LHCN-M2 (cell line): ENCODE results near the gene TKT. TPM values are rescaled to one million over a fixed set of nuclear protein-coding genes. Genes with fewer than 3 reads are reported as not detected.

Experiments used
- DNase-seq: peaks from one replicate; pipeline ENCODE4 v3.0.0-alpha.2; 2012; ENCODE audit warnings: low read depth
- total RNA-seq: library from RNA; depleted of rRNA; stranded (reverse); fragments of >200 nt; gene quantifications from 2 replicates; pipeline ENCODE4 v1.2.3, GENCODE V29; 2014

Gene TKT
- total RNA-seq, 1 experiment from 2014 or later: 235 TPM

DNA sequence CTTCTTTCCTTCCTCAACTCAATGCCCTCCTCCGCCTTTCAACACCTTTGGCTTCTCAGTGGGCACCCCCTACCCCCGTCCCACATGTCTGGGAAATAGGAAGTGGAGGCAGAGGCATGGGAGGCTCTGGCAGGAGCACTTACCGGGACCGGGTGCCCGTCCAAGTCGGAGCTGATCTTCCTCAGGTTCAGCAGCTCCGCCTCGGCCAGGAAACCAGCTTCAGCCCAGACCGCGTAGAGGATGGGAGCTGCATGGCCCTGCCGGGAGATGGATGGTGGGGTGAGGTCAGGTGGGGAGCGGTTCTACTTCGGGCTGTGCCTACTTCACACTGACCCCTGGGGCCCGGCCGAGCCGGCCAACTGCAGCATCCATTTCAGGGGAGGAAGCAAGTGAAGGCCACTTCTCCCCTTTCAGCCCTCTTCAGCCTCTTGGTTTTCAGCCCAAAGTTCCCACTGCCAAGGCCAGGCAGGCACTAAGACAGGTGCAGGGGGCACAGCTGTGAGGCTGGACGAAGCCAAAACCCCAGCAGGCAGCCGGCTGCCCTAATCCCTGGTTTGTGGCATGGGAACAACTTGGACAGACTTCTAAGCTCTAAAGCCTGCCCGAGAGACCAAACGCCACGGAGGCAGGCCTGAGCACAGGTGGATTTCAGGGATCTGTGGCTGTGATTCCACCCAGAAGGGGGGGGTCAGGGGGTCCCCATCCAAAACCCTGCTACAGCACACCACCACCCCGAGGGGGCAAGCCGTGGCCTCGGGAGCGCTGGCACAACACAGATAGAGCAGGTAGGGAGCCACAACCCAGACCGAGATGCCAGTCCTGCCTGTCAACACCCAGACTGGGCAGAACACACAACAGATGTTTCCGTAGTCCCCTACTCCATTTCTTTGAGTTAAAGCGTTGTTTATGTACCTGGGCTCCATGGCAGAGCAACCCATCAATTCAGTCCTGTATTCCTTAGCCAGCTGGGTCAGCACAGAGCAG is 14.5 kb downstream of the TKT start:
- DNase-seq: peak; percentile 49

DNA sequence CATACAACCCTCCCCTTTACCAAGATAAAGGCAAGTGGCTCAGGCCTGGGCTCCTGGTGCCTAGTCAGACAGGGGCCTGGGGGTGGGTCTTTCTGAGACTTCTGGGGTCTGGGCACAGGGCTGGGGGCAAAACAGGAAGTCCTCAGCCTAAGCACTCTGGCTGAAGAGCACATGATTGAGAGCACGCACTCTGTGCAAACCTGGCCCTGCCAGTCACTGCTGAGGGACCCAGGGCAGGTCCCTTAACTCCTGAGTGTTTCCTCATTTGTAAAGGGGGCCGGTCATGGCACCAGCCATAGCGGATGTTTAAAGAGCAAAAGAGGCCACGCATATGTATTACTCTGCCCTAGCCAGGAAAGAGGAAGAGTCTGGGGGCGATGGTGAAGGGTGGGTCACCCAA is 16.0 kb downstream of the TKT start:
- no peak for DNase-seq

DNA sequence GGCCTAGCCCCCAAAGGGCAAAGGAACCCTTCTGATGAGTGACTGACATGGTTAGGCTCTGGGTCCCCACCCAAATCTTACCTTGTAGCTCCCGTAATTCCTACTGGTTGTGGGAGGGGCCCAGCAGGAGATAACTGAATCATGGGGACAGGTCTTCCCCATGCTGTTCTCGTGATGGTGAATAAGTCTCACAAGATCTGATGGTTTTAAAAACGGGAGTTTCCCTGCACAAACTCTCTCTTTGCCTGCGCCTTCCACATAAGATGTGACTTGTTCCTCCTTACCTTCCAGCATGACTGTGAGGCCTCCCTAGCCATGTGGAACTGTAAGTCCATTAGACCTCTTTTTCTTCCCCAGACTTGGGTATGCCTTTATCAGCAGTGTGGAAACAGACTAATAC is 16.9 kb downstream of the TKT start:
- DNase-seq: no peak

DNA sequence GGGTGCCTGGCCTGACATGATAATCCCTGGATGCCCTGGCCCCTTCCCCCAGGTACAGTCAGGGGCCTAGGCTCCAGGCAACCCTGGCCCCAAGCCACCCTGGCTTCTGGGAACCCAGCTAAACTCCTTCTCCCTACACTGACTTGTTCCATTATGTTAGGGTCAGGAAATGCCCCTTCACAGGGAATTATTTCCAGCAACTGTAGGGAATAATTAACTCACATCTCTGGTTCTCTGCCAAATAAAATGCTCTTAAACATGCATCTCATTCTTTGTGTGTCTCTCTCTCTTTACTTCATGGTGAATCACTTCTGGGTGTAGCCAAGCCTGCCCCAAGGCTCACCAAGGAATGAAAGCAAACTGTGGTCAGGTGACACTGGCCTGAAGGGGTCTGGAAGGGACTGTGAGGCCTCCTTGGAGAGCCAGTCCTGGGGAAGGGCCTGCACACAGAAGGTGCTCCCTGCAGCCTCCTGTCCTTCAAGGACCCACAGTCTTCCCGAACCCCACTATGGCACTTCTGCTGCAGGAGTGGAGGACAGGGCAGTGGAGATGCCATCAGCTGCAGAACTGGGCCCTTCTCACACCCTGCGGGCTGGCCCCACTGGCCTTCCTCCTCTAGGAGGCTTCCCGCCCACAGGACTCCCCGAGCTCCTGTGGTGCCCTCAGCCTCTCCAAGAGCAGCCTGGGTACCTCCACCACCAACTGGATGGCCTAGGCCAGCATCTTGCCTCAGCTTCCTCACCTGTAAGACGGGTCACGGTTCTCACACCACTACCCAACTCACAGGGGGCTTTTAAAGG is 17.6 kb downstream of the TKT start:
- peak; percentile 91 for DNase-seq

DNA sequence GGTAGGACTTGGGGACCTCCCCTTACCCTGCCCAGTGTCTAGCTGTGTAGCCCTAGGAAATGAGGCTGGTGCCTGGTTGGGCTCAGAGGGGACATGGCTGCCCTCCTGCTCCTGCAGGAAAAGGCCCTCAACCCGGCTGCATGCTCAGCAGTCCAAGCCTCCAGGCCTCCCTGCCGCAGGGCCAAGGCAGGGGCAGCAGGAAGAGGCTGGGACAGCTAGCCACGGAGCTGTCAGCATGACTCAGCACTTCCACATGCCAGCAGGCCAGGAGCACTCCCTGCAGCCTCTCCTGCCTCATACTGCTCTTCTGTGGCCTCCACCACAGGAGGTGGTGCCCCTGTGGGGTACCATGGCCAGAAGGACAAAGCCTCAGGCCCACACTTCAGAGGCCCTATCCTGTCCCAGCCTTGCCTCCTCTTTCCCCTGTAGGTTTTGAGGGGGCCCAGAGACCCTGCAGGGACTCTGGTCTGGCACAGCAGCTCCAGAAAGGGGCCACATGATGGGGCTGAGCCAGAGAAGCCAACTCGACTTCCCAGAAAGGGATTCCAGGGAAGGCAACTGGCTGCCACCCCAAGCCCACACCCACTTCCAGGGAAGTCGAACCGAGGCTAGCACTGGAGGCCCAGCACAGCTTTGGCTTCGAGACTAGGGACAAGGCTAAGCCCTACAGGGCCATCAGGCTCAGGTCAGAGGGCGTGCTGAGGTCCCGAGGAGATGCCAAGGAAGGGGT is 19.5 kb downstream of the TKT start:
- peak; percentile 79 for DNase-seq

DNA sequence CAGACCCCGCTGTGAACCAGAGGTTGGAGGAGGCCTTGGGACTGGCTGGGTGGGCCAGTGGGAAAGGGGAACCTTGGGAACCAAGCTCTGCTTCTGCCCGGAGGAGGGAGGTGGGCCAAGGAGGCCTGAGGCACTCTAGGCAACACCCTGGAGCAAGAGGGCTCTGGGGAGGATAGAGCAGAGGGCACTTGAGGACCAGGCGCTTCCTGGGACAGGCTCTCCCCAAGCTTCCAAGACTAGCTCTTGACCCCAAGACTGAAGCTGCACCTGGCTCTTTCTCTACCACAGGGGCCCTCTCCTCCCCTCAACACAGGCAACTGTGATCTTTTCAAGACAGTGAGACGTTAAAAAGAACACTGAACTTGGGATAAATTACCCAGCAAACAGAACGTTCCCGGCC is 20.3 kb downstream of the TKT start:
- no peak for DNase-seq

DNA sequence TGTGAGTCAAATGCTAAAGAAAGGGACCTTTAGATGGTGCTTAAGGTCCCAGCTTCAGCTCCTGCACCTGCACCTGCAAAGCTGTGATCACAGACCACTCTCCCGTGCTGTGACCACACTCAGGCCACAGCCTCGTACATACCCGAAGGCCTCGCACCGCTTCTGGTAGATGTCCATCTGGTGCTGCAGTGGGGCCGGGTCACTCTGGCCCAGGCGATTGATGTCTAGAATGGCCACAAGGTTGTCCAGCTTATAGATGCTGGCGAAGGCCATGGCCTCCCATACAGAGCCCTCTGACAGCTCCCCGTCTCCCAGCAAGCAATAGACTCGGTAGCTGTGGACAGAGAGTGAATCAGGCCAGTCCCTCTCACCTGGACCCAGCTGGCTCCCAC is 21.0 kb downstream of the TKT start:
- no peak for DNase-seq

DNA sequence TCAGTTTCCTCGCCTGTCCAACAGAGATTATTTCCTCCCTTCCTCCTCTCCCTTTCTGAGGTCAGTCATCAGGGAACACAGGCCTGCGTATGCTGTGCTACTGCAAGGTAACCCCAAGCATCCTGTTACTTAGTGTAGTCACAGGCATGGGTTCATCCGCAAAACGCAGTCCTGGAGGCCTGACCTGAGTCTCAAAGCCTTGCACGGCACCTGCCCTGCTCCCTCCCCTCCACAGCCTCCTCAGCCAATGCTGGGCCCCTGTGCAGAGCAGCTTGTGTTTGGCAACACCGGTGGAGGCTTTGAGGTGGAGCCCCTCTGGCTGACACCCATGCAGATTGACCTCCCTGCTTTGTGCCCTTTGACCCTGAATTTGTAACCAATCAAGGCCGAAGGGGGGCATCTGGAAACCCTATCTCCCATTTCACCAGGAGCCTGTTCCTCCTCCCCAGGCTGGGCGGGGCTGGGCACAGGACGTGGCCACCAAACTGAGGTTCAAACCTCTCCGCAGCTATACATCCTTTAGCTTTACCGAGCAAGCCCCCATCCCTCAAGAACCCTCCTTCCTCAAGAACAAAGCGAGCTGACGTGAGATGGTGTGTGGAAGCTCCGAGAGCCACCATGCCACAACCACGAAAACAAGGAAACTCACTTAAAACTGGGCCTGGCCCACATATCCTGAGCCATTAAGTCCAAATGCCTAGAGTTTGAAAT is 21.5 kb downstream of the TKT start:
- no peak for DNase-seq

DNA sequence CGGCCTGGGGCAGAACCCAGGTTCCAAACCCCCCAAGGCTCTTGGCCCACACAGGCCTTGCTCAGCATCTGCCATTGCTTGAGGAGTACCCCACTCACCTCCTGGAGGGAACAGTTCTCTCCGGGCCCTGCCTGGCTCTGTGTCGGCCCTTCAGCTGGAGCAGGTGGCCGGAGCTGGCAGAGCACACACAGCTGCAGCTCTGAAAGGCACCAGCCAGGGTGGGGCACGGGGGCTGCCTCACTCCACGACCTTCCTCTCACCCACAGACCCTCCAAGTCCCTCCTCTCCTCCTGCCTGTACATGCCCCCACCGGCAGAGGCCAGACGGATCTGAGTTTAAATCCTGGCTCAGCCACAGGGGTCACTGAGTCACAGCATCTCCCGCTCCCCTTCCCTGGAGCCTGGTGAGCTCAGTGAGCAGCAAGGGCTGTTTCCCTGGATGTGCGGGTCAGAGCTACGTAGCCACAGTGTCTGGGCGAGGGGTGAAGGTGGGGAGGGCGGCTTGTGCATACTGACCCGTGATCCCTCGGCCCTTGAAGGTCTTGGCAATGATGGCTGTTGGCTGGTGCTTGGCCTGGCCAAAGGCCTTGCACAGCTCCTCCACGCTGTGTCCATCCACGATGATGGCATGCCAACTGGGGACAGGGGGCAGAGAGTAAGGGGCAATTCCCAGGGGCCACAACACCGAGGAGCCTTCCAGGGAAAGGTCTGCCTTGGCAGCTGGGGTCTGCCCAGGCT is 23.0 kb downstream of the TKT start:
- DNase-seq: no peak

DNA sequence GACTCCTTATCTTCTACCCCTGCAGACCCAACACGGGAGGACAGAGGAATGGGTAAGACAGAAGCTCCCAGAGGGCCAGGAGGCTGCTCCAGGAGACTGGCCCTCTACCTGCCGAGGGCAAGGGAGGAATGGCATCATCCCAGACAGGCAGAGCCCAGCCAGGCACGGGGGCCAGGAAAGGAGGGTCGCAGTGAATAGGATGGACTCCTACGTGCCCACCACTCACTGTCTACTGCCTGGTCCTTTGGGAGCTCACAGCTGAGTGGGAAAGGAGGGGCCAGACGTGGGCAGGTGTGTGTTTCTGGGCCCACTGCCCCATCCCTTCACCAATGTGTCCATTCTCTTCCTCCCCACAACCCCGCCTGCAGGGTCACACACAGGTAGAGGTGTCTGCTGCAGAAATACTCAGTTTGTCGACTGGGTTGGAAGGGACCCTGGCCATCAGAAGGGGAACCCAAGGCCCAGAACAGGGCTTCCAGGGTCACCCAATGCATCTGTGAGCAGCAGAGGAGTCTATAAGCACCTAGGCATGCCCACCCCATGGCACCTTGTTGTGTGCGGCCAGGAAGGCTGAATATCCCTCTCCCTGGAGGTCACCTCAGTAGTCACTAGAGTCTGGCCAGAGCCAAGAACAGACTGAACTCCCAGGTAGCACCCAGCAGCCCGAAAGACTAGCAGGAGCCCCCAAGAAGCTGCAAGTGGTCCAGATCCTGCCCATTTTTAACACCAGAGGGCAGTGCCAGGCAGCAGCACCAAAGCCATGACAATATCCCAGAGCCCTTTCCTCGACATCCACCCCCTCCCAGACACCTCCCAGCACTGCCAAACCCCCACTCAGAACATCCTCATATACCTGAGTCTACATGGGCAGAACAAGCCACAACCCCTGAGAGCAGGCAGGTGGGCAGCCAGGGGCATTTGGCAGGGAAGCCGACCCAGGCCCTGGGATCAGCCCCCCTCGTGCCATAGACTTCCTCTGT is 24.0 kb downstream of the TKT start:
- DNase-seq: no peak

DNA sequence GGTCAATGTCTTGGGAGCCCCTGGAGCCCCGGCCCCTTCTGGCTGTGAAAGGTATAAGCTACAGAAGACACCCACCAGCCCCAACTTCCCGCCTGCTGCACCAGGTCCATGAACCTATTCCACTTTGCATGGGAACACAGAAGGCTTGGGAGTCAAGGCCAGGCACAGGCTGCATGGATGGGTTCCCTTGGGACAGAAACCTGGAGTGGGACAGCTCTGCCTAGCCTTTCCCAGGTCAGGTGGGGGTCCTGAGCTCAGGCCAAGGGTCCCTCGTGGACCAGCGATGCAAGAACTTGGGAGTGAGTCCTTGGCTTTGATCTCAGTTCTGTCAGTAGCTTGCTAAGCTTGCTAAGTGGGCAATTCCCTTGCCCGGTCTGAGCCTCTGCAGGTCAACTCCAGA is 25.0 kb downstream of the TKT start:
- no peak for DNase-seq

DNA sequence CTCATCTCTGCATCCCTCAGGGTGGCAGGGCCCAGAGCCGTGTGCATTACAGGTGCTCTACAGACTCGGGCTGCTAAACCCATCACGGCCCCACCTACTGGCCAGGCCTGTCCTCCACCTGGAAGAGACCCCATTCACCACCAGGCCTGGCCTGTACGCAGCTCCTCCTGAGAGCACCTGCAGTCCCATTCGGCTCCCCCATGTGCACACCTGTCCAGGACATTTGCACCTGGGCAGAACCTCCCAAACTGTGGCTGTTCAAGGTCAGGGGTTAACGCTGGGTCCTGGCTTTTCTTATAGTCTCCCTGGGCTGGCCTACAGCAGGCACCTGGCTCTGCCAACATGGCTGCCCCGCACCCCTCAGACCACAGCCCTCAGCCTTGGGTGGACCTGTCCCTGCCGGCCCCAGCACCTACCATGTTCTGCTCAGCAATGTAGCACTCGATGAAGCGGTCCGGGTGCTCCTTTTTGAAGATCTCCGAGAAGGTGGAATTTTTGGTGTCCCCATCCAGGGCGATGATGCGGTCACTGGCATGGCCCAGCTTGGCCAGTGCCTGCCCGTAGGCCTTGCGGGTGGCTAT is 25.7 kb downstream of the TKT start:
- DNase-seq: no peak

DNA sequence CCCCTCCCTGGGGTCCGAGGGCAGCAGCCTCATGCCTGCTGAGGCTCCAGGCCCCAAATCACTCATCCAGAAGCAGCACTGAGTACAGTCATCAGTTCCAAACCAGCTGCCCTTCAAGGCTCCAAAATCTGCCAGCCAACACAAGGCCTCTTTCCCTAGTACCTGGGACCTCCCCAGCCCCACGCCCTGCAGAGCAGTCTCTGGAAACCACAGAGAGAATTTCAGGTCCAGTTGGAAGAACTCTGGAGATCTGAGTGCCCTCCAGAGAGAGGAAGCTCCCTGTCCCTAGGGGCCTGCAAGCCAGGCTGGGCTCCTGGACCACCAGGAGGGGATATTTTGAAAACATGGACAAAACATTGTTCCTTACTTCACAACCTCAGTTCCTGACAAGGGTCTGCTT is 26.2 kb downstream of the TKT start:
- DNase-seq: no peak

DNA sequence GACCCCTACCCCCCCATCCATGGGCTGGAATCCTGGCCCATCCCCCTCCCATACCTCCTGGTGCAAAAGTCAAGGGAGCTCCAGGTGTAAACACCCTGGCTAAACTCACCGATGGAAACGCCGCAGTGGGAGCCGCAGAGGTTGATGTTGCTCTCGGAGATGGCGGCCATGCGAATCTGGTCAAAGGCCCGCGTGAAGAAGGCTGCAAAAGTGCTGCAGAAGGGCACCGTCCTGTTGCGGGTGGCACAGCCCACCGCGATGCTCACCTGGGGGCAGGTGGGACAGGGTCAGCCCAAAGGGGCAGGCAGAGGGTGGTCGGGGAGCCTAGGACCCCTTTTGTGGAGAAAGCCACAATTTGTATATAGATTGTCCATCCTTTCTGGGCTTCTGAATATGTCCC is 26.7 kb downstream of the TKT start:
- DNase-seq: no peak

DNA sequence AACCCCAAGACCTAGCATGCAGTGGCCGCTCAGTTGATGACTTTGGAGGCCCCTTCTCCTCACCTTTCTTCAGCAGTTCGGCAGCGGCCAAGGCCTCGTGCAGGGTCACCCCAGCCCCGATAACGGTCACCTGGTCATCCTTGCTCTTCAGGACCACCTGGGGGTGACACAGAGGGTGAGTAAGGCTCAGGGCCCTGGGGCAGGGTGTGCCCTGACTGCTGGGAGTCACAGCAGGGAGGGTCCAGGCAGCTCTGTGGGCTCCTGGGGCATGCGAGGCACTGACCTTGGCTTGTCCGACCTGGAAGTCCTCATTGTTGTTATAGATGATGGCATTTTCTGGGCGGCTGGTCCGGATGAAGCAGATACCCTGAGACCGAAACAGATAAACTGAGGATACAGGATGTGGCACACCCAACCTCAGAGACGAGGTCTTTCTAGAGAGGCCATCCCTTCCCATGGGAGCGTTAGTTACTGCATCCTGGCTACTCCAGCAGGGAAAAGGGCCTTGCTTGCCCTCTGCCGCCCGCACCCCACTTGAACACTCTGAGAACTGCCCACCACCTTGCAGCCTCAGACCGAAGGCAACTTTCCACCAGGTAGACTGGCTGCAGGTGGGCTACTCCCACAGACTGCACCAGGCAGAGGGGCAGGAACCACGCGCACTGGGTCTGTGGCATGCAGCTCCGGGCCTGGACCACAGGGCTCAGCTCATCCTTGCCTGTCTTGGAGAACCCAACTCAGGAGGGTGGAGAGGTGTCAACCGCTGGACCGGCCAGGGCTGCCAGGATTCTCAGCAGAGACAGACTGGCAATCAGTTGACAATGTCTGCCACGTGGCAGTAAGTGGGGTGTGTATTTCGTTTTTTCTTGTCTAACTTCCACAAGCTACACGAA is 27.6 kb downstream of the TKT start:
- no peak for DNase-seq

DNA sequence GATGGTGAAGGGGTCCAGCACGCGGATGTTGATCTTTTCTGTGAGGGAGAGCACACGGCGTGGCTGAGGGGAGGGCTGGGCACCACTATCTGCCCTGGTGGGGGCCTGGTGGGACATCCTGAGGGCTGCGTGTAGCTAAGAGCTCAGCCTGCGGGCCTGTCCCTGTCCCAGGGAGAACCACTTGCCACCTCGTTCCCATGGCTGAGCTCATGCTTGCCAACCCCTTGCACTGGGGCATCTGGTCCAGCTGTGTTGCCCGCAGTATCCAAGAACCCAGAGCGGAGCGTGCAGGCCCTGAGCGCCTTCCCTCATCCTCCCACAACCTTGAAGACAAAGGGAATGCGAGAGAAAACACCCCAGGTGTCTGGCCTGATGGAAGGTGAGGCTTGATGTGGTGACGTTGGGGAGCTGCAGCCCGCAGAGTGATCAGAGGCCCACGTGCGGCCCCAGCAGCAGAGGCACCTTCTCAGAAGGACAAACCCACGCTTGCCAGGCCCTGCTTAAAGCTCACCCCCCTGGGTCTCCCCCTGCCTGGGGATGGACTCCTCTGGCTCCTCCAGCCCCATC is 28.9 kb downstream of the TKT start:
- DNase-seq: no peak

DNA sequence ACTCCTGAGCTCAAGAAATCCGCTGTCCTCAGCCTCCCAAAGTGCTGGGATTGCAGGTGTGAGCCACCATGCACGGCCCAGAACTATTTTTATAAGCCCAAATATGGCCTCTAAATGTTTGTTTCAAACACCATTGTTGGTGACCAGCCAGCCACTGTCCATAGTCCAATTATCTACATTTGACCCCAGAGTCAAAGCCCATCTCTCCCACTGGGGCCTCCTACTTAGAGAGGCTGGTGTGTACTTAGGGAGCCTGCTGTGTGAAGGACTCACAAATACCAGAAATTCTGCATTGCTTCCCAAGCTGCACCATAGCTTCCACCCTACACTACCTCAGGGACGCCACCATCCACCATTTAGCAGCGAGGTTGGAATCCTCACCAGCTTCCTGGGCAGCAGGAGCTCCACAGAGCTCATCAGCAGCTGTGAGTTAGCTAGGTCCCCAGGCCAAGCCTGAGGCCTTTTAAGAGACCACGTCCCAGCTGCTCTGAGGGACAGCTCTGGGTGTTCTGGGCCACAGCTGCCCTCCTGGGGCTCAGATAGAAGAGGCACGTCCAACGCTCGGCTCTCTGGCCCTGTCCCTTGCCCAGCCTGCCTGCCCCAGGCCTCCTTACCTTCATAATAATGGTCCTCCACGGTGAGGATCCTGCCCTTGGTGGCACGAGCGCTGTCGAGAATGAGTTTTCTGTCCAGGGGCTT is 29.5 kb downstream of the TKT start:
- DNase-seq: no peak
